ENCODE data around the gene PADI4. TPM values are rescaled to one million over a fixed set of nuclear protein-coding genes. Genes with fewer than 3 reads are reported as not detected.
A peak's percentile ranks its signal among the peaks of the same experiment; 100 is the strongest.
"Not testable (repeated sequence)": the region's sequence is repeated elsewhere in the genome, so short reads cannot be mapped to it uniquely, and the experiment has no call there.

Gene PADI4
- total RNA-seq, 1 experiment from 2014 or later: not detected

DNA sequence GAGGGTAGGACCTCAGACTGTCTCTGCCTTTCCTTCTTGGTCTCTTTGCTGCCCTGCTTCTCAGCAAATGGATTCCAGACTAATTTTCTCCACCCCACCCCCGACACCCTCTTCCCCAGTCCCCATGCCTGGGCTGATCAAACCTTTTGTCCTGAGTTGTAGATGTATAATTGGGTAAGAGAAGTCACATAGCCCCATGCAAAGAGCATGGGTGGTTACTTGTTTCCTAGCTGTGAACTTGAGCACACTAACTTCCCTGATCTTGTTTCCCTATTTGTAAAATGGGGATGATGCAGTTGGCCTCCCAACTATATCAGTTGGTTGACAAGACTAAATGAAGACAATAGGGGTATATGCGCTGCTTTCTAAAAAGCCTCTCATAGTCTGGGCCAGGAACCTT is 73.2 kb downstream of the PADI4 start:
- H3K36me3 ChIP-seq: no peaks in the 10 kb centered on the region
- no peak for DNase-seq
- no peak overlapping the region for H3K4me3 ChIP-seq
- H3K27me3 ChIP-seq: no peaks in the 10 kb centered on the region; the same call in 1 of the 2 replicates
- H3K9me3 ChIP-seq: no peaks in the 10 kb centered on the region

DNA sequence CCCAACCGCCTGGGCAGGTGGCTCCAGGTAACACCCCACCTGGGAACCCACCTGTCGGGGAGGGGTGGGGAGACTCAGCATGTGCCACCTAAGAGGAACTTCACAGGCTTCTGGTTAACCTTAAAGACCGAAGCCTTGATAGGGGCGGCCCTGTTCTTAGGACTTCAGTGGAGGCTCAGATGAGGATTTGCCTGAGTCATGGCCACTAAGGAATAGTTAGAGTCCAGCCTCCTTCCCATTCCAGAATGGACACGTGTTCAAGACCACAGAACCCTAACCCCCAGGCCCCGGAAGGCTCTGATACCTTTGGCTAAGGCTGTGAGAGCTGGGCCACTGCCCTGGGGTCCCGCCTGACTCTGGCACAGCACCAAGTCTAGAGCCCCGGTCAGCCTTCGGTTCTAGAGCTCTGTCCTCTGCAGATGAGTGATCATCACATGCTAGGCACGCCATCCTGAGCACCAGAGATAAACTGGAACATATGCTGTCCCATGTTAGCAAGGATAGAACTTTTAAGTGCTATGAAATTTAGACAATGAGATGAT is 84.3 kb downstream of the PADI4 start:
- H3K36me3 ChIP-seq: no peaks in the 10 kb centered on the region
- no peak for DNase-seq
- no peaks in the 10 kb centered on the region for H3K9me3 ChIP-seq
- H3K27me3 ChIP-seq: no peaks in the 10 kb centered on the region
- no peak overlapping the region for H3K4me3 ChIP-seq

DNA sequence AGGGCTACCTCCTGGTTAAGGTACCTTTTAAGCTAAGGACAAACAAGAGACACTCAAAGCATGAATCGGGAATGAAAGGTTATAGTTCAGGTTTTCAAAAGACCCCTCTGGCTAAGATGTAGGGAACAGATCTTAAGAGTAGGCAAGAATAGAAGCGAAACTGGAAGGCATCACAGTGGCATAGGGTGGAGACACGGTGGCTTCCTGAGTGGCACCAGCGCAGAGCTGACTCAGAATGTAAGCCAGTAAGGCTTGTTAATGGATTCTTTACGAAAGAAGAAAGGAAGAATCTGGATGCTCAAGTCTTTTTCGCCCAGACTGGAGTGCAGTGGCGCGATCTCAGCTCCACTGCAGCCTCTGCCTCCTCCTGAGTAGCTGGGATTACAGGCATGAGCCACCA is 85.2 kb downstream of the PADI4 start:
- DNase-seq: no peak
- Histone ChIP-seq H3K4me3 (no peak overlapping the region), H3K9me3 (no peaks in the 10 kb centered on the region), H3K27me3 (no peaks in the 10 kb centered on the region), H3K36me3 (no peaks in the 10 kb centered on the region)

DNA sequence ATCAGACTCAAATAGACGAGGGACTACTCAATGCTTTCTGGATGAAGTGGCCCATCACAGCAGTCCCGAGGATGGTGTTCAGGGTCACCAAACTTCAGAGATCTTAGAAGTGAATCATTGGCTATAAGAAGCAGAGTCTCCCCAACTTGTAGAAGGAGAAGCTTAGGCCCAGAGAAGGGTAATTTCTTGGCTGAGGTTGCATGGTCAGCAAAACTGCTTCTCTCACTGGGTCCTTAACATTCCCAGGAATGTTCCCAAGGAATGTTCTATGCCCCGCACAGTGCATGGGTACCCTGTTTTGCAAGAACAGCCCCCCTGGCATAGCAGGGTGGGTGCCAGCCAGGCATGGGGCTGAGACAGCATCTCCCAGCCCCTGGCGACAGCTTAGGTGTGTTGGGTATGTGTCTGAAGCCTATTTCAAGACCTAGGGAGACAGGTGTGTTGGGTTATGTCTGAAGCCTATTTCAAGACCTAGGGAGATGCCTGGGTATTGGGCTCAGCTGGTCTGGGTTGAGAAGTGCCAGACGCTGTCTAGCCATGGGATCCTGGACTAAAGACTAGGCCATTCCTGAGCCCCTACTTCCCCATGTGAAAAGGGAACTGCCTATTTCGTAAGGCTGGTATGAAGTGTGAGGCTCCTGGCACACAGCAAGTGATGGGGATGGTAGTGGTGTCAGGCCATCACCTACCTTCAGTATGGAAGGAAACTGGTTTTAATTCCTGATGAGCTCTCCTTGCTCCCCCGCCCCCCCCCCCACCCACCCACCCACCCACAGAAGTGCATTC is 90.1 kb downstream of the PADI4 start:
- Histone ChIP-seq H3K9me3 (no peaks in the 10 kb centered on the region), H3K36me3 (no peaks in the 10 kb centered on the region), H3K27me3 (no peaks in the 10 kb centered on the region), H3K4me3 (no peak overlapping the region)
- DNase-seq: no peak

DNA sequence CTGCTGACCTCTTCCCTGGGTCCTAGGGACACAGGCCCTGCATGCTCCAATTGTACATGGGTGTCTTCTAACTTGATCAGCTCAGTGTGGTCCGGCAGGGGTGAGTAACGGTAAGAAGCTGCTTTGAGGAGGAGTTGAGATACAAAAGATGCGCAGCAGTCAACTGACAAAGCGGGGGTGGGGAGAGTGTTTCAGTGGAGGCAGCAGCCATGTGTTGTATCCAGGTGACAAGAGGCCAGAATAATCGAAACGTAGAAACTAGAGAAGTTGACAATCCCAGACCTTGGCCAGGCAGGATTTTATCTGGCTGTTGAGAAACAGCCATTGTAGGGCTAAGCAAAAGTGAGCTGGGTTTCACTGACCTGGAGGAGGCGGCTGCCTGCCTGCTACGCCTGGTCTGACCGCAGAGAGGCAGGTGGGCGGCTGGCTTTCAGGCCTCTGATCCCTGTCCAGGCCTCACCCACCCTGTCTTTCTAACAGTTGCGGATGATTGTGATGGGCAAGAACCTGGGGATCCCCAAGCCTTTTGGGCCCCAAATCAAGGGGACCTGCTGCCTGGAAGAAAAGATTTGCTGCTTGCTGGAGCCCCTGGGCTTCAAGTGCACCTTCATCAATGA is 92.8 kb downstream of the PADI4 start:
- Histone ChIP-seq H3K36me3 (no peaks in the 10 kb centered on the region), H3K27me3 (no peaks in the 10 kb centered on the region), H3K9me3 (no peaks in the 10 kb centered on the region), H3K4me3 (no peak overlapping the region)
- no peak for DNase-seq

DNA sequence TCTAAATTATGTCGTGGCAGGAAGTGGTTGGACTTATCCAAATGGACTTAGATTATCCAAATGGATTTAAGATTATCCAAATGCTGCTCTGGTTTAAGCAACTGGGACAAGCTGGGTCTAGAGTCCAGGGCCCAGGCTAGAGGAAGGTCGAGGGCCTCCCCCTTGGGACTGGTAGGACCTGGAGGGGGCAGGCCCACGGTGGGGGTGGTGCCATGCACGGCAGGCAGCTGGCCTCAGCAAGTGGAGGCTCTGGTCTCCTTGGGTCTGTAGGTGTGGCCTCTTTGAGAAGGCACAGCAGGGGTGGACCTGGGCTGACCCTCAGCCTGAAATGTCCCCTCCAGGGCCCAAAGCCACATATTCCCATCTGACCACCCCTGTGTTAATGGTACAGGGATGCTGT is 93.8 kb downstream of the PADI4 start:
- no peak for DNase-seq
- no peaks in the 10 kb centered on the region for H3K27me3 ChIP-seq
- peaks cover 3% of the 10 kb centered on the region; the same call in 1 of the 2 replicates for H3K36me3 ChIP-seq
- no peak overlapping the region for H3K4me3 ChIP-seq
- H3K9me3 ChIP-seq: no peaks in the 10 kb centered on the region

DNA sequence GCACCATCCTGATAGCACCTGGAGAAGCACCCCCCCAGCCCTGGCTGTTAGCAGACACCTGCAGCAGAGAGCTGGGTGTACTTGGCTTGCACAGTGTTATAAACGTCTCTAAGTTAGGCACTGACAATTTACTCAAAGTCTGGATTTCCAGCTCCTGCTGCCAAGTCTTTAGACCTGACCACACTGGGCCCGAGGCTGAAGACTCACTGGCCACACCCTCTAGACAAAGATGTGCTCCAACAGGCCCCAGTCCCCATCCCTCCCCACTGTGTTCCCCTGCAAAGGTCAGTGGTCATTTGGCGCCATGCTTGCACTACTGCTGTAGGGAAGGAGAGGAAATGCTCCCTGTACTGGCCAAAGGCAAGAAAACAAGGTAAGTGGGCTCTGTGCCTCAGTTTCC is 95.1 kb downstream of the PADI4 start:
- Histone ChIP-seq H3K4me3 (no peak overlapping the region), H3K9me3 (no peaks in the 10 kb centered on the region), H3K27me3 (no peaks in the 10 kb centered on the region), H3K36me3 (peaks cover 4% of the 10 kb centered on the region)
- peak; percentile 5 for DNase-seq

DNA sequence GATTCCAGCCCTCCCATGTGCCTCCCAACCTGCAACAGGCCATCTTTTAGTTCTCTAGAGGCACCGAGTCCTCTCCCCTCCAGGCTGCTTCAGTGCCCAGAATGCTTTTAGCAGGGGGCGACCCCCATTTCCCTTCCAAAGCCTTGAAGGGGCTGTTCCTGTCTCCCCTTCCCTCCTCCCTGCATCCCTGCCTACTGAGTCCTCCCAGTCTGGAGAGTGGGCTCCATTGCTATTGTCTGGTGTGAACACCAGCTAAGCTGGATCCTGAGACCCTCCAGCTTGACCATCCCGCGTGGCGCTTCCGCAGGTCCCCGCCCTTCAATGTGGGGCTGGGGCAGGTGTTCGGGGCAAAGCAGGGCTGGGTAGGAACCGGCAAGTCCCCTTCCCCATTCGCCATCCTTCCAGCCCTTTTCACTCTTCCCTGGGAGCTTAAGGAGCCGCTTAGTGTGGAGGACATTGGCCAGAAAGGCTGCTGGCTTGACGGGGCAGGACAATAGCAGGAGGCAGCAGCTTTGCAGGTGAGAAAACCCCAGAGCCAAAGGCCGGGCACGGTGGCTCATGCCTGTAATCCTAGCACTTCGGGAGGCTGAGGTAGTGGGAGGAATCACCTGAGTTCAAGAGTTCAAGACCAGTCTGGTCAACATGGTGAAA is 96.2 kb downstream of the PADI4 start:
- Histone ChIP-seq H3K27me3 (no peaks in the 10 kb centered on the region), H3K4me3 (no peak overlapping the region), H3K36me3 (peaks cover 13% of the 10 kb centered on the region), H3K9me3 (no peaks in the 10 kb centered on the region)
- no peak for DNase-seq

DNA sequence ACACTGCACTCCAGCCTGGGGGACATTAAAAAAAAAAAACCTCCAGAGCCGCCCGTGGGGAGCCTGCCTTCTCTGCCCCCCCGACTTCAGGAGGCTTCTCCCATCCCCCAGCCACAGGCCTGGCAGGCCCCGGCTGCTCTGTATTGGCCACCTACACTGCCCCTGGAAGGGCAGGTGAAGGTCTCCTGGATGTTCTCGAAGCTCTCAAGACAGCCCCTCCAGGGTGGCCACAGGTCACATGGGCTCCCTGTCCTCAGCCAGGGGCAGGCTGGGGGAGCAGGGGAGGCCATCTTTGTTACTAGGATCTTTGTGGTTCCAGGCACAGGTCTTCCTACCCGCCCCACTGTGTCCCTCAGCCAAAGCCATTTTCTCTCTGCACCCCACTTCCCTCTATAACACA is 96.8 kb downstream of the PADI4 start:
- Histone ChIP-seq H3K9me3 (no peaks in the 10 kb centered on the region), H3K27me3 (no peaks in the 10 kb centered on the region), H3K36me3 (peaks cover 19% of the 10 kb centered on the region), H3K4me3 (no peak overlapping the region)
- no peak for DNase-seq

DNA sequence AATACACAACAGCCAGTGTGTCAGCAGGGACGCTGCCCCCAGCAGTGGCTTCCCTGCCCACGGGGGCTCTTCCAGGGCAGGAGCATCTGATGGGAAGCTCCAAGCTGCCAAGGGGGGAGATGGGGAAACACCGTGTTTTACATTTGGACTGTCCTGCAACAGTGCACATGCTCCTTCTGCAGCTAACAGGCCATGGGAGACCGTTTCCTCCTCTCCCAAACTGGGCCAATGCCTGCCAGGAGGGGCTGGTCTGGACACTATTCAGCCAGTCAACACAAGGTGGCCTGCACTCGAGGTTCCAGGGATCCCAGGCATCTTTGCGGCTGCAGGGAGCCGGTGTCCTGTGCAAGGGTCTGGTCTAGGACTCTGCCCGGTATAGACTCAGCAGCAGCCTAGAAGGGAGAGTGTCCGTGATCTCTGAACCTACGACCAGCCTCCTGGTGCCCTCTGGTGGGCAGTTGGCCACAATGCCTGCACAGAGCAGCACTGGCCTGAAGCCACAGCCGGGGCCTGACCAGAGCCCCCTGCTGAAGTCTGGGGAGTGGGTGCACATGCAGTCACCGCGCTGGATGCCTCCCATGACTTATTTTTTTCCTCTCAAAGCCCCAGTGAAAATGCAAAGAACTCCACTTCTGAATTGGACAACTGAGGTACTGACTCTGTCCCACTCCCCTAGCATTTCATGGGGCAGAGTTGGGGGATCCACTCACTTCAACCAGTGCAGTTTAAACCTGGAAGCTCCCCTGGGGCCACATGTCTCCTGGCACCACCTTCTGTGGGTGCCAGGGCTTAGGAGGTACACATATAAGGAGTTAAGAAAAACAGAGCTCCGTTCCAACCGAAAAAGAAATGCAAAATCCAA is 98.1 kb downstream of the PADI4 start:
- no peaks in the 10 kb centered on the region for H3K27me3 ChIP-seq

DNA sequence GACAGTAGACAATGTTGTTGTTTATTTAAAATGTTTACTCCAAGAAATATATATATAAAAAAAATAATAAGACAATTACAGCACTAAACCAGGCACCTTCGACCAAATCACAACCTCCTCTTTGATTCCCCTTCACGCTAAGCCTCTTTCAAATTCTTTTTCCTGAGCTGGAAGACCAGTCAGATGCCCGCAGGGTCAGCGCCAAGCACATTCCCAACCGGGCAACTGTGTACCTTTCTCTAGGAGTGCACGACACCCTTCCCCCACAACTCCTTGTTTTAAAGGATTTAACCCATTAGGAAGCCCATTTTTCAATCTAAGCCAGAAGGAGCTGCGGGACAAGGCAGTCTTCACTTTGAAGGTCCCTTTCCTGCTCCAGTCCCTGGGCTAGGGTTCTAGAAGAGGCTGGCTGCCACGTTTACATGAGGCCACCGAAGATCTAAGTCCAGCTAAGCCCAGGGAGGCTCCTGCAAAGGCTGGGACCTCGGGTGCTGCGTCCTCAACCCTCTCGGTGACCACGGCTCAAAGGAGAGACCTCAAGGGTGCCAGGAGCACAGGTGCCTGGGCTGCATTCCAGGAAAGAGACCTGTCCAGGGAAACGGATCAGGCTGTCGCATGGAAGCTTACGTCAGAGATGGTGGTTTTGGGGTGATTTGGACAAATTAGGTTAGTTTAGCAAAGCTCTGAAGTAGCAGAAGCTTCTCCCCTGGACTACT is 98.9 kb downstream of the PADI4 start:
- H3K4me3 ChIP-seq, DNase-seq: not testable (repeated sequence)
- H3K36me3 ChIP-seq: peaks cover 40% of the 10 kb centered on the region

More for the DNA sequence above, 98.1 kb downstream of the PADI4 start:
- no peak overlapping the region for H3K4me3 ChIP-seq
- H3K9me3 ChIP-seq: no peaks in the 10 kb centered on the region
- H3K36me3 ChIP-seq: peaks cover 33% of the 10 kb centered on the region
- peak; percentile 50 for DNase-seq

DNA sequence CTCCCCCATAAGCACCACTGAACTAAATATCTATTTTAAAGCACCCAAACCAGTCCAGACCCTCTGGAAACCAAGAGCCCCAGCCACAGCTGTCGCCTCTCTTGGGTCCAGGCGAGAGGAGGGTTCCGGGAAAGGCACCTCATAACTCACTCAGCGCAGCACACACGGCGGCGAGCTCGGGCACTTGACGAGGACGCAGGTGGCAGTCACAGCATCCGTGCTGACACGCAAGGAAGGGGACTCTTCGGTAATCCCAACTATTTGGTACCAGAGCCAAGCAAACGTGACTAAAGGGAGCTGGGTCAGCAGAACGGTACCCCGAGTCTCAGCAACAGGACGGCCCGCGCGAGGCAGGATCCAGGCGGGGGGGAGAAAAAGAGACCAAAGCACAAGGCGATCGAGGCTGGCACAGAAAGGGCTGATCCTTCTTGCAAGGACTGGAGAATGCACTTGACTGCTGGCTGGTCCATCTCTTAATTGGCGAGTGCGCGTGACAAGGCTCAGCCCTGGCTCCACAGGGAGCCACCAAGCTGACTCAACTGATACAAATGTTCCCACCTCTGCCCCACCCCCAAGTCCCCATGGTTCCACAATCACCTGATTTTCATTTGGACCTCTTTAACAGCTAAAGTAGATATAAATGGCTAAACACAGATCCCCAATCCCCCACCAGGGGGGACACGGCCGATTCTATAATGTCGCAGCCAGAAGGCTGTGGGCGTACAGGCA is 100.0 kb downstream of the PADI4 start:
- H3K4me3 ChIP-seq, H3K27me3 ChIP-seq, DNase-seq, H3K9me3 ChIP-seq: not testable (repeated sequence)
- peaks cover 51% of the 10 kb centered on the region for H3K36me3 ChIP-seq

More for the DNA sequence above, 98.9 kb downstream of the PADI4 start:
- H3K27me3 ChIP-seq, H3K9me3 ChIP-seq: not testable (repeated sequence)

DNA sequence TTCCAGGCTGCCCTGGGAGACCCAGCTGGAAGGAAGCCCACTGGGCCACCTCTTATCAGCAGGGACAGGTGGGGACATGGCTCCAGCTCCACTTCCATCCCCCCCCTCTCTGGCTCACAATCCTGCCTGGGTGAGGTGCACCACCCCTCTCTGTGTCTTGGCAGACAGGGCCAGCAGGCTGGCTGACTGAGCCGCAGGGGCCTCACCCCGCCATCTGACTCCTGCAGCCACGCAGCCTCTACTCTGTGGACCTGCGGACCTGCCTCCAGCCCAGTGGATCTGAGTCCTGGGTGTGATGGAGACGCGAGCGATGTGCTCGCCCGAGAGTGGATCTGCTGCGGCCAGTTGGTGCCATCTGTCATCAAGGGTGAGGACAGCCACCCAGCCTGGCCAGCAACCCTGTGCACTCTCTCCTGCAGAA is 101.4 kb downstream of the PADI4 start:
- no peaks in the 10 kb centered on the region for H3K27me3 ChIP-seq
- no peaks in the 10 kb centered on the region for H3K9me3 ChIP-seq
- DNase-seq: no peak
- no peak overlapping the region for H3K4me3 ChIP-seq
- peaks cover 64% of the 10 kb centered on the region for H3K36me3 ChIP-seq

DNA sequence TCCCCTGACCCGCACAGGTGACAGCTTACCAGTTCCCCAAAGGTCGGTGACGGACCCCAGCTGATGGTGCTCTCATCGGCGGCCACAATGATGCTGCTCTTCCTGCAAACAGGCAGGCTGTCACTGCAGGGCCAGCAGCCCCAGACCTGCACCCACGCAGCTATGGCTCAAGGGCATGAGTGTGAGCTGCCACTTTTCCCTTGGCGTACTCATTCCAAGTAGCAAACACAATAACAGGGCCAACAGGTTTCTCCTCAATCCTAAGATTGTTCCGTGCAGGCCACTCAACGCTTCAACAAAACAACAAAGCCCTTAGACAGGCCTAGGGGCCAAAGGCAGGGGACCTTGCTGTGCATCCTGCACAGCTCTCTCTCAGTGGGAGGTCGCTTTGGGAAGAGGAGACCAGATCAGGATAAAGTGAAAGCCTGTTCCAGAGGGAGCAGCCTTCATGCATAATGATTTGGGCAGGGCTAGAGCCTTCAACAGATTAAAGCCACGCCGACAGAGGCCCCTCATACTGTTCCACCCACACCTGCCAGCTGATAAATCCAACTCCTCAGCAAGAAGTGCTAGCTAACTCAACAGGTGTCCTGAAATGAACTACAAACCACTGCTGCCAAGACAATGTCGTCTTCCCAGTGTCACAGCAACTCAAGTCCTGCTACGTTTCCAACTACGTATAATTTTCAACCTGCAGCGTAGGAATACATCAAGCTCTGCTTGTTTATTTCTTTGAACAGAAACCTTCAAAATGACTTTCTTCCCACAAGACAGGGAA is 104.3 kb downstream of the PADI4 start:
- no peak overlapping the region for H3K4me3 ChIP-seq
- H3K27me3 ChIP-seq: no peaks in the 10 kb centered on the region
- H3K36me3 ChIP-seq: peaks cover 86% of the 10 kb centered on the region
- no peaks in the 10 kb centered on the region for H3K9me3 ChIP-seq
- DNase-seq: no peak
